Activated CD4-positive, alpha-beta T cell treated with anti-CD3 and anti-CD28 coated beads, Interleukin-2, amount 50 U/mL, for 1 hour (primary cell): ENCODE data around the gene GLRA3.
"Not testable (repeated sequence)": the region's sequence is repeated elsewhere in the genome, so short reads cannot be mapped to it uniquely, and the experiment has no call there.

Experiments
- DNase-seq: peaks from one replicate; pipeline ENCODE4 v3.0.0-alpha.2; 2020

GLRA3 gene

DNA sequence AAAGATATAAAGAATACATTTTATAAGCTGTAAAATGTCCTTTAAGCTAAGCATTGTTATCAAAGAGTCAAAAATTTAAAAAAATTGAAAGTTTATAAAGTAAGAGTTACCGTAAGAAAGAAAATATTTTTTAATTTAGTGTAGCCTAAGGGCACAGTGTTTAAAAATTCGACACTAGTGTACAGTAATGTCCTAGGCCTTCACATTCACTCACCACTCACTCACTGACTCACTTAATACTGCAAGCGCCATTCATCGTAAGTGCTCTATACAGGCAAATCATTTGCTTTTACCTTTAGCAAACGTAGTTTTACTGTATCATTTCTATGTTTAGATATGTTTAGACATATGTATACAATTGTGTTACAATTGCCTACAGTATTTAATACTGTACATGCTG is 20.2 kb downstream of the GLRA3 start:
- no peak for DNase-seq

DNA sequence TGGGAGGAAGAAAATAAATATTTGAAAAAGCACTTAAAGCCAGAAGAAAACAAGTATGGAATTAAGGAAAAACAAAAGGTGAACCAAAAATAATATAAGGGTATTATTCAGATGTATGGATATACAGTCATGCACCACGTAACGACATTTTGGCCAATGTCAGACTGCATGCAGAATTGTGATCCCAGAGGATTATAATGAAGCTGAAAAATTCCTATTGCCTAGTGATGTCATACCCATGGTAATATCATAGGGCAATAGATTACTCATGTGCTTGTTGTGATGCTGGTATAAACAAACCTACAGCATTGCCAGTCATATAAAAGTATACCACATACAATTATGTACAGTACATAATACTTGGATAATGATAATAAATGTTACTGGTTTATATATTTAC is 20.9 kb downstream of the GLRA3 start:
- no peak for DNase-seq

DNA sequence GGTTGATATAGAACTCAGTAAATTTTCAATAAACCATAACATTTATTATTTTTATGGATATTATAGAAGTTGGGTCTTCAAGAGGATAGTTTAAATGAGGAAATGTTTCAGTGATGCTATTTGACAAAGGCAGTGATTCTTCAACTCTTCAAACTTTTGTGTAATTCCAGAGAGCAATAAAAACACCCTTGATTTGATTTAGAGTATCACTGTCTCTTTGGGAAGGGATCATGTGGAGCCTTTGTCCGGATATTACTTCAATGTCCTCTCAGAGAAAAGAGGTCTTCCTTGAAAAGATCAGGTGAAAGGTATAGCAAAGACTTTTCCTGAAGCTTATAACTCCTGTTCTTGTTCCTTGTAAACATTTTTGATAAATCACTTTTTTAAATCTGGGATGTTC is 23.3 kb downstream of the GLRA3 start:
- no peak for DNase-seq

DNA sequence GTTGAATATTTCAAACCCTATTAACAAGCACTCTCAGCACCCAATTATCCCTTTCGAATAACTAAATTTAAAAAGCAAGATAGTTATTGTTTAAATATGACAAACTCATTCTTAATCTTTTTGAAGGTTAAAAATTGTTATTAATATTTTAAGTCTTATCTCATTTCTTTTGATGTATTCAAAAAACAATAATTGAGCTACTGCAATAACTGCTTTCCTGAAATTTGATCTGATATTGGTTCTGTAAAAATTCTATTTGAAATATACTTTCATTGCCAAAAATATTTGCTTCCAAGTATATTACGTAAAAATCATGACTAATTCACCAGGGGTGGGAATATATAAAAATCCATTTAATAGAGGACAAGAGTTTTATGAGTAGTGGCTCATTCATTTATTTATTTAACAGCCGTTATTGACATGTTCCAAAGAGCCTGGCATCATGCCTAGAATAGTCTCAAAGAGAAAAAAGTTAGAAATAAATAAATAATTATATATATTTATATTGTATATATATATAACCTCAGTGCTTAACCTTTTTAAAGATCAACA is 34.4 kb downstream of the GLRA3 start:
- no peak for DNase-seq

DNA sequence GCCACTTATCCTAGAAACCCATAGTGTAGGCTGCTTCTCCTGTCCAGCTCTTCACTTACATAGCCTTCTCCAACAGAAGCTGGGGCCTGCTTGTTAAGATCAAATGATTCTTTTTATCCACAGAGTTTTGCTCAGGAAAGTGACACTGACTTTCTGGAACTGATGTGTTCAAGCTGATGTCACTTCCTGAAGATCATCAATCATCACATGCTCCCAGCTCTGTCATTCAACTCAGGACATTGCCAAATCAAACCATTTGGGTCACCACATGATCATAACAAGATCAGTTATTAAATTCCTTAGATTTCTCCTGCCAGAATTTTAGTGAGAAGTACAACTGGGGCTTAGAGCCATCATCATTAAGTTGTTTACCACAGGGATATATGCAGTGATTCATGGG is 39.4 kb downstream of the GLRA3 start:
- DNase-seq = no peak

DNA sequence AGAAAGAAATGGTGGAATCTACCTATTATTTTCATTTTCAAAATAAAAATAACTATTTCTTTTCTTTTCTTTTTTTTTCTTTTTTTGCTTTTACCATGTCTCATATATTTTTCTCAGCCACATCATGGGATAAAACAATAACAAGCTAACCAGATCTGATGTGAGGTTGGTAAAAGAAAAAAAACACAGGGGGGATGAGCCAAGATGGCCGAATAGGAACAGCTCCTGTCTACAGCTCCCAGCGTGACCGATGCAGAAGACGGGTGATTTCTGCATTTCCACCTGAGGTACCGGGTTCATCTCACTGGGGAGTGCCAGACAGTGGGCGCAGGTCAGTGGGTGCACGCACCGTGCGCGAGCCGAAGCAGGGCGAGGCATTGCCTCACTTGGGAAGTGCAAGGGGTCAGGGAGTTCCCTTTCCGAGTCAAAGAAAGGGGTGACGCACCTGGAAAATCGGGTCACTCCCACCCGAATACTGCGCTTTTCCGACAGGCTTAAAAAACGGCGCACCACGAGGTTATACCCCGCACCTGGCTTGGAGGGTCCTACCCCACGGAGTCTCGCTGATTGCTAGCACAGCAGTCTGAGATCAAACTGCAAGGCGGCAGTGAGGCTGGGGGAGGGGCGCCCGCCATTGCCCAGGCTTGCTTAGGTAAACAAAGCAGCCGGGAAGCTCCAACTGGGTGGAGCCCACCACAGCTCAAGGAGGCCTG is 50.6 kb downstream of the GLRA3 start:
- not testable (repeated sequence) for DNase-seq

DNA sequence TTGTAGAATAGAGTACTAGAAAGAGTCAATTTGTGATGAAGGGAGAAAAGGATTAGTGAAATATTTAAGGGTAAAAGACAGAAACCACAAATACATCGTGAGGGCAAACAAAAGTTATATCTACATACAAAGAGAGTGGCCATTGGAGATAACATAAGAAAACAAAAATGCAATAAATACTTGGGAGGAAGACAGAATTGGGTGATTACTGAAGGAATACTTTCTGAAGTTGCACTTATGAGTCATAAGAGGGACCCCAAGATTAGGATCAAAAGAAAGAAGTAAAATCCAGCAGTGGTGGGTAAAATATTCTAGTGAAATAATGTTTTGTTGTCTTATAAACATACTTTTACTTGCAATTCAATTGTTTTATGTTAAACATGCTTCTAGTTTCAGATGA is 53.7 kb downstream of the GLRA3 start:
- no peak for DNase-seq

DNA sequence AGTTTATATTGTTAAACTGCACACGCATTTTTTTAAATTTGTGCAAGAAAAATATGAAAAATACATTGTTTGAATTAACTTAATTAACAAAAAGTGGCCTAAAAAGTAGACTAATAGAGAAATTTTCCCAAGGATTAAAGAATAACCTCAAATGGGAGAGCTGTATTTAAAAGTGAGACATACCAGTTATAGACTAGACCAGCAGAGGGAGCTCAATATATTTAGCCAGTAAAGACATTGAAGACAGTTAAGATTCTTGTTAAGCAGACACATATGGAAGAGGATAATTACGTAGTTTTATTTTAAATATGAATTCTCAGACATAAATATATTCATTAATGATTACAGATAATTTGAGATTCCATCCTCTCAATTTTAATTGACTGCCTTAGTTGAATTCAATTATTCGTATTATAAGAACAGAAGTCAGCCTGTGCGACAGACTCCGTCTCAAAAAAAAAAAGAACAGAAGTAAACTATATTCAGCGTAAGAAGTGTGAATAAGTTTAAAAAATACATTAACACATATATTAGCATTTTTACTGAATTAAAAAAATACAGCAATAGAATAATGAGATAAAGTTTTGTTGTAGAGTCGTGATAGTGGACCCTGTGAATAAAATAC is 64.8 kb downstream of the GLRA3 start:
- no peak for DNase-seq

DNA sequence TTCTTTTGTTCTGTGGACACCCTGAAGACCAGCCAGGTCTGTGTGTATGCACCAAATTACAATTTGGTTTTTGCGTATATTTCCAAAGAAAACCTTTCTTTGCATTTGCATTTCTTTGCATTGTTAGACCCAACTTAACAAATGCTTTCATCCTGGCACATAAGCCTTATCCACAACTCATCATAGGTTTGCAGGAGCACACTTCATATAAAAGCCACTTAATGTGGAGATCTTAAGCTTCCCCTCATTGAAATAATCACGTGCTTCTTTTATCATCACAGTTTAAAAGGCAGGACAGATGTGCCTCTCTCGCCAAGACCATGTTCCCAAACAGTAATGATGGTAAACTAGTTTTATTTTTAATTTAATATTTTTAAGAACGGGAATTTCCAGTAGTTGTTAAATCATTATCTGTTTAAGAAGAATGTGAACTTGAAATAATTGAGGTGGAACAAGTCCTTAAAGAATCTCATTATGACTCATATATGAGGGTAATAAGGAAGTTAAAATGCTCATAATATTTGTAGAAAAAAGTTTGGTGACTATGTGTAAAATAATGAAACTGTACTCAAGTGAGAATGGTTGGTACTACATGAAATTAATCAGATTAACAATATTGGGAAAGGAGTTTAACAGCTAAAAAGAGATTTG is 65.5 kb downstream of the GLRA3 start:
- DNase-seq = no peak

DNA sequence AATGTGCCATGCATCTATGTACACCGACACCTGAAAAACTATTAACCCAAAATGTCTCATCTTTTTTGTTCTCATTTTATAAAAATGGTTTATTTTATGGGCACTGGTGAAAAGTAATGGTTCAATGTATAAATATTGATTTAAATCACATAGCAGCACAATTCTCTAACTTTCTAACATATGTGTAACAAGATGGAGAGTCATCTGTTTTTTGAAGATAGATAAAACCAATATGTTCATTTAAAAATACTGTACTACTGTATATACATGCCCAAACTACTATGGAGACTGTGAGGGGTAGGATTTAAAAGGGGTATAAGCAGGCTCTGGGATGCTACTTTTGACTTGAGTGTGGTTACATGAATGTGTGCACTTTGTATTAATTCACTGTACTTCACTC is 67.6 kb downstream of the GLRA3 start:
- no peak for DNase-seq

DNA sequence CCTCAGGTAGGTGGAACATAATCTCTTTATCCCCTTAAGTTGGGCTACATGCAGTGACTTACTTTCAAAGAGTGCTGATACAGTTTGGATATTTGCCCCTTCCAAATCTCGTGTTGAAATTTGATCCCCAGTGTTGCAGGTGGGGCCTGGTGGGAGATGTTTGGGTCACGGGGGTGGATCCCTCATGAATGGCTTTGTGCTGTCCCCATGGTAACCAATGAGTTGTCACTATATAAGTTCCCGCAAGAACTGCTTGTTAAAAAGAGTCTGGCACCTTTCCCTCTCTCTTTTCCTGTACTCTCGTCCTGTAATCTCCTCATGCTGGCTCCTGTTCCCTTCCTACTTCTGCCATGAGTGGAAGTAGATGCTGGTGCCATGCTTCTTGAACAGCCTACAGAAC is 71.3 kb downstream of the GLRA3 start:
- no peak for DNase-seq

DNA sequence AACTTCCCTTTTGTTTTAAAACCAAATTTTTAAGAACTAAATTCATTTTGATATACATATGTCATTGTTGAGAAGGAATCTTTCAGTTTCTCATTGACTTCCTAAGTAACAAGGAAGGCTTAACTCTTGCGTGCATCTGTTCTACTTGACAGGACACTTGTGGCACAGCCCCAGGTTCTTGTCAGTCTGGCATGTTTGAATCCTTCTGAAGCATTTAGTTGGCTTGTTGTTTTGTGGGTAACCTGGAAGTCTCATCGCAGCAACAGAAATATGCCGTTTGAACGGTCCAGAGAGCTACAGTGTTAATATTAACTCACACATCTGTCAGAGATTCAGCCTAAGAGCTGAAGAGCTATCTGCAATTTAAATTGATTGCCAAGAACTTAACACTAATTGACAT is 76.0 kb downstream of the GLRA3 start:
- no peak for DNase-seq

DNA sequence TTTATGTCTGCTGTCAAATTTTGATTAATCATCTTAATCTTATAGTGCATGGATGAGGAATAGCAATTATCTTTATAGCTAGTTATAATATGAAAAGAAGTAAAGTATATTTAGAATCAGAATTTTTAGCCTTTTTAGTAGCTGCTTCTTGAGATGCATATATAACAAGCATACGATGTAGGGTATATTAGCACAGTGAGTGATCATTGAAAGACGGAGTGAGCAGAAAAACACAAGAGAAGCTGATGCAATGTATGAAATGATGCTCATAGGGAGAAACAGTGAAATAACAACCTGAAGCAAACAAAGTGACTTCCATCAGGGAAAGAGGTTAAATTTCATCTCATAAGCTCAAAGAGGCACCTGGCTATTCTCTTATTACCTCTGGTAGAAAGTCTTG is 77.0 kb downstream of the GLRA3 start:
- no peak for DNase-seq

DNA sequence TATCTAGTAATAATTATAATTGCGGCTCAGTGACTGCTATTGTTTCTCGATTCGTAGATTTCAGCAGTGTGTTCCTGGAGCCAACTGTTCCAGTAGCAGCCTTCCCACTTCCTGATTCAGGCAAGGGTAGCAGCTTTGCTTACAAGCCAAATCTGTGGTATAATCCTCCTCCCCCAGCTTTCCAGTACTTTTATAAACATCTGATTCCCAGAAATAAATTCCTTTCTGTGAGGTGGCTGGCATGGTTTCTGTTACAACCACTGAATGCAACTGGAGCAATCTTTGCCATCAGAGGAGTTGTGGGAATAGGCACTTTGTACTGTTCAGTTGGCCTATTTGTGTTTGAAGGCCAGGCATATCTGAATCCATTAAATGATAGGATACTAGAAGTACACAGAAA is 80.0 kb downstream of the GLRA3 start:
- DNase-seq = no peak

DNA sequence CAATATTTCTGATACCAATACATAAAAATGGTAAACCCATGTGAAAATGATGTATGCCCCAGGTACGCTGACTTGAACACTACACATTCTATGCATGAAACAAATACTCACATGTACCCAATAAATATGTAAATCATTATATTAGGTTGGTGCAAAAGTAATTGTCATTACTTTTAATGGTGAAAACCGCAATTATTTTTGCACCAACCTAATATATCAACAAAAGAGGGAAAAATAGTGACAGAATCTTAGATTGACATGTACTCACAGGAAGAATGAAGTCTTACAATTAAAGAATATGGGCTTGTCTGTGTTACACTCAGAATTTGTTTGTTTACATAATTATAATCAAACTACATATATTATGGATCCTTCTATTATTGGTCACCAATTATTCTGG is 82.3 kb downstream of the GLRA3 start:
- no peak for DNase-seq

DNA sequence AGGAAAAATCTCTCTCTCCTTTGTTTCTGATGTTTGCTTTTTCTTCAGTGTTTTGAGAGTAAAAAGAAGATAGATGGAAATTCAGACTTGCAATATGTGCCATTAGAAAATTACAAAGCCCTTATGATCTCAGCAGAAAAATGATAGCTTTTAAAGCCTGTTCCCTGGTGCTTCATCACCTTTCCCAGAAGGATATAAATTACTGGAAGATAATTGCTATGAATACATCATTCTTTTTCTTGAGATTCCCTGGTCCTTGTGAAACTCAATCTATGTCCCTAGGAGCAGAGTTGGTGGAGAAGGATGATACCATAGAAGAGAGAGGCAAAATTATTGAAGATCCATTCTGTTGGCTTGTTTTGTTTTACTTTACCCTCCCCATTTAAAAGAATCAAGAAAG is 86.5 kb downstream of the GLRA3 start:
- DNase-seq = no peak

DNA sequence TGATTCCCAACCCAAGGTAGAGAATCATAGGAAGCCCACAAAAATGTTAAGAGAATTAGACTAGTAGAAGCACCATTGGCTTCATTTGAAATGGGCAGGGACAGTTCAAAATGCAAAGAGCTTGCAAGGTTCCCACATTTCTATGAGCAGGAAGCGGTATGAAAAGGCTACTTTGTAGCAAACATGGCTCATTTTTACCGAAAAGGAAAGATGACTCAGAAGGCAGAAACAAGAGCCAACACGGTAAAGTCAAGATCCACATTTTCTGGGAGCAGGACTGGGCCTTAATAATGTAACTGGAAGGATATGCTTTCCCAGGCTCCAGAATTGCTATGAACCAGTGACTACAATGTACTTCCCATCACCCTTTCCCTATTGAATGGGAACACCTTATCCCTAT is 89.5 kb downstream of the GLRA3 start:
- no peak for DNase-seq

DNA sequence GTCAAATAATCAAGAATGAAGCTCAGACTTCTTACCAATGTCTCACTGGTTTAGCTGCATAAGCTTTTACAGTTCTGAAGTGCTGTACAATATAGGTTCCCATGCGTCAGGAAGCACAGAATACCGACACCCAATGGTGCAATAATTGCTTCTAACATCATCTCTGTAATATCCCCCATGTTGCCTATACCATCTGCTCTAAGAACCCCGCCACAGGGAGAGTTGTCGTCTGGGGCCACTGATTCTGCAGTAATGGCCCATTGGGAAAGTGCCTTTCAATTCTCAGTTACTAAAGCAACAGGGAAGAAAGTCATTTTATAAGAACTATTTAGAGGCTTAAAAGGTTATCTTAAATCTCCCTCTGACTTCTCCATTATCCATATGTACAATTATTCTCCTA is 94.9 kb downstream of the GLRA3 start:
- no peak for DNase-seq

DNA sequence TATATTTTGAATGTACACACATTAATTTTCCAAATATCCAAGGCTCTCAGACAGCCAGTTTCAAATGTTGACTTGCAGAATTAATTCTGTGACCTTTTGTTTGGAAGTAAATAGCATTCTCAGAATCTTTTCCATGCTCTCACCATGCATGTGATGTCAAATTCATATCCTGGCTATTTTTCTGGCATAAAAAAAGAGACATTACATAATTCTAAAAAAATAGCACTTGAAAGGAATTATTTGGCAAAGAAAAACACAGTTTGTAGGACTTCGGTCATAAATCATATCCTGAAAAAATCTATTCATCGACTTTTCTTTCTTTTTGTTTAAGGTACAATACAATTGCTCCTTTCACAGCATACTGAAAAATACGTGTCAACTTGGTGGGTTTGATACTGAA is 111.2 kb downstream of the GLRA3 start:
- DNase-seq = no peak

DNA sequence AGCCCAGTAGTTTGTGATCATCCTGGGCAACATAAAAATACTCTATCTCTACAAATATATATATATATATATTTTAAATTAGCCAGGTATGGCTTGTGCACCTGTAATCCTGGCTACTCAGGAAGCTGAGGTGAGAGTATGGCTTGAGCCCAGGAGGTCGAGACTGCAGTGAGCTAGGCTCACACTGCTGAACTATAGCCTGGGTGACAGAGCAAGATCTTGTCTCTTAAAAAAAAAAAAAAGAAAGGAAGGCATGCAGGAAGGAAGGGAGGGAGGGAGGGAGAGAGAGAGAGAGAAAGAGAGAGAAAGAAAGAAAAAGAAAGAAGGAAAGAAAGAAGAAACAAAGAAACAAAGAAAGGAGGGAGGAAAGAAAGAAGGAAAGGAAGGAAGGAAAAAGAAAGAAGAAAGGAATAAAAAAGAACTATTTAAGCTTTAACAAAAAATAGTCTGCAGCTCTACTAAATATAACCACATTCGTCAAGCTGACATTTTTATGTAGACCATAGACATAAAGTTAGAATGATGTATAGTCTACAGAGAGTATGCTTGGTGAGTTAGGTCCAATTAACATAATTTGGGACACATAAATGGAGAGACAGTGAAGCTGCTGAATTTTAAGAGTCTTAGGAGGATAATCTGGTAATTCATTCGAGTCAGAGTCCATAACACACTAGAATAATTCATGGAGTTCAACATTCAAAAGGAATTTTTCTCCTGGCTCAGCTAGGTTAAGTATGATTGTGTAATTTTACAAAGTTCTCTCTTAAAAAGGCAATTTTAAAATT is 111.9 kb downstream of the GLRA3 start:
- no peak for DNase-seq

DNA sequence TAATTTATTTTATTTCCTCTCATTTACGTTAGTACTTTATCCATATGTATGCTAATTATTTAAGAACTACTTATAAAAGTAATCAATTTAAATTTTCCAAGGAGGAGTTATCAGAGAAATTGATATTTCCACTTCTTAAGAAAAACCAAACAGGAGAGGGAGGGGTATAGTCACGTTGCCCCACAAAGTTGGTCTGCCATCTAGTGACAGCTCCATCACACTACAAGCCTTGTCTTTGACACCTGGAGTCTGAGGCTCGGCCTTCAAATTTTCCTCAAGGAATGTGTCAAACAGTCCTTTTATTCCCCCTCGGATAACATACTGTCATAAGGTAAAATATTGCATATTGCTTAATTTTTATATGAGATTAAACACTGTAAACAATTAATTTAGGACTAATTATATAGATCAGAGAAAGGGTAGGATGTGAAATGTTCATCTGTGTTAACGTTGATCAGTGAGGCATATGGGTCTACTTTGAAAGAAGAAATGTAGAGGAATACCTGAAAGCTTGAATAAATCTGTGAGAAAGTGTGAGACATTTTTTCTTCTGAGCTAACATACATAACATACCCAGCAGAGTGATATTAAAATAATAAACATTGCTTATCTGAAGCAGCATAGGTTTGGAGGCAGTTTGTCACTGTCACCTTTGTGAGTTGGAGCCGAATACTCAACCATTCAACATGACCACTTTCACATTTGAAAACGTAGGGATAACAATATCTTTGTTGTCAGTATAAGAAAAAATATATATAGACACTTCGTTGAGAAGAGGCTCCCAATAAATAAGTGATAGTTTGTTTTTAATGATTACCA is 114.4 kb downstream of the GLRA3 start:
- no peak for DNase-seq

DNA sequence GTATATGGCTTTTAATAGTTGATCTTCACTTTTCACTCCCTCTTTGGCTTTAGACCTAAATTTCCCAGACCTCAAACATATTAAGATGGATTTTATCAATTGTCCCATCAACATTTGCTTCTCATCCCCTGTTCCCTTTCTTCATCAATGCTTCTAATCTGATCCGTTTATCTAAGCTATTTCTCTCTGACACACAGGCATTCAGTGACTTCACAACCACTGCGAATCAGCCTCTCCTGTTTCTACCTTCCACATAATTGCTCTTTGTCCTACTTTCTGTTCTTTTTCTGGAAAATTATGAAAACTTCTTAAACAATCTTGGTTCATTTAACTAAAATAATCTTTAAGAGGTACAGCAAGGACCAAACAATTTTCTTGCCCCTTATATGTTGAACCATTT is 115.2 kb downstream of the GLRA3 start:
- DNase-seq = no peak

DNA sequence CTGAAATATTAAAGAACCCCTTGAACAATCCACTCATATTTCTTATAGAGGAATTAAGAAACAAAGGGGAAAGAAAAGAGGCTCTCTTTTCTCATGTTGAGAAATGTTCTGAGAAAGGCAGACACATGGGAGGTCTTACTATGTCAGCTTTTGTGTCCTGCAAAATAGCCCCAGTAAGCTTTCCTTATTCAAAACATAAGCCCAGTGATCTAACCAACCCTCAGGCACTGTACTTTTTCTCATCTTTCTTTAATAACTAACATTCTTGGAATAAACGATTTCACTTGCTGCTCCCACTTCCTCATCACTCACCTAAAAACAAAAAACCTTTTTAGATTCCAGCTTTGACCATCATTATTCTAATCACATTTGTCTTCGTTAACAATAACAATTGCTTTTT is 115.9 kb downstream of the GLRA3 start:
- no peak for DNase-seq
